HCT116 (cell line): ENCODE data around the gene GGCT. TPM values are rescaled to one million over a fixed set of nuclear protein-coding genes. Genes with fewer than 3 reads are reported as not detected.

Experiments
- ATAC-seq: fragments of 200-7000 bp; cut with Tn5 transposase; 2 replicates; pipeline ENCODE4 v1.9.1; 2020; ENCODE audit warnings: mild to moderate bottlenecking, moderate library complexity
- BruUV-seq: library from RNA; stranded (reverse); fragments of 400-500 nt; replicated peaks from 2 replicates; lab custom pipeline; 2021; lab: Mats Ljungman, UMichigan
- CTCF ChIA-PET: fragments of 300-600 bp; sonication (Branson Sonifier 250); formaldehyde crosslinking; loops from one replicate; lab custom pipeline; 2021; ENCODE audit warnings: antibody characterized with exemption; lab: Charles Lee
- POLR2A ChIA-PET: fragments of 300-600, 350-600 bp; sonication (Branson Sonifier 250); formaldehyde crosslinking; loops from one replicate; lab custom pipeline; 2021; ENCODE audit warnings: antibody characterized with exemption; lab: Charles Lee
- RAD21 ChIA-PET, 2 experiments: fragments of 300-600 bp; sonication (Branson Sonifier 250); formaldehyde crosslinking; loops; one replicate each; lab custom pipeline; 2023; ENCODE audit warnings: low total read pairs in 2 of 2; ENCODE audit not compliant: uncharacterized antibody in 2 of 2, unreplicated experiment in 2 of 2, low non-redundant PET in 1 of 2; lab: Charles Lee
- DNase-seq: peaks from one replicate; pipeline ENCODE4 v3.0.0-alpha.2; 2010; ENCODE audit warnings: low read depth, low spot score
- H2AFZ ChIP-seq: fragments of 200-600 bp; shearing (Covaris generic), sonication (generic); 2 replicates; pipeline ENCODE4 v1.6.1; 2017; ENCODE audit warnings: low read depth, mixed run types, mixed read lengths, antibody characterized with exemption, low read length; ENCODE audit not compliant: poor library complexity, severe bottlenecking
- H3K27ac ChIP-seq: 2 replicates; pipeline ENCODE4 v1.5.1; 2012; ENCODE audit warnings: low read depth, low read length
- H3K27me3 ChIP-seq: fragments of 200-600 bp; sonication (generic); 2 replicates; pipeline ENCODE4 v1.6.1; 2016; ENCODE audit warnings: mixed run types, low read length, mixed read lengths; ENCODE audit not compliant: insufficient read depth
- H3K36me3 ChIP-seq, 2 experiments: fragments of 200-500 bp in 1 of 2; fragments of 200-600 bp in 1 of 2; sonication (Bioruptor generic) in 1 of 2; sonication (generic) in 1 of 2; 2 replicates each; pipeline versions ENCODE4 v1.5.1 to v1.6.1; 2014 to 2016; ENCODE audit warnings: low read length in 2 of 2, inconsistent platforms in 1 of 2, mixed read lengths in 1 of 2, mixed run types in 1 of 2; ENCODE audit not compliant: insufficient read depth in 2 of 2, control insufficient read depth in 1 of 2
- H3K4me1 ChIP-seq, 2 experiments: fragments of 200-600 bp in 1 of 2; sonication (generic) in 1 of 2; 2 replicates each; pipeline versions ENCODE4 v1.5.1 to v1.6.1; 2012 to 2017; ENCODE audit warnings: low read length in 2 of 2, inconsistent platforms in 1 of 2, mild to moderate bottlenecking in 1 of 2, mixed read lengths in 1 of 2, mixed run types in 1 of 2, moderate library complexity in 1 of 2; ENCODE audit not compliant: insufficient read depth in 2 of 2, control insufficient read depth in 1 of 2
- H3K4me2 ChIP-seq: fragments of 200-600 bp; sonication (generic); 2 replicates; pipeline ENCODE4 v1.6.1; 2017; ENCODE audit warnings: mixed run types, low read length, mixed read lengths
- H3K4me3 ChIP-seq, 2 experiments: fragments of 200-600 bp in 1 of 2; sonication (generic) in 1 of 2; replicated peaks in 1 of 2; 2 replicates each; pipeline ENCODE4 v1.5.1; 2011 to 2016; ENCODE audit warnings: low read length in 2 of 2, control low read depth in 1 of 2, low read depth in 1 of 2, mild to moderate bottlenecking in 1 of 2, mixed read lengths in 1 of 2, mixed run types in 1 of 2
- H3K79me2 ChIP-seq: fragments of 200-600 bp; sonication (generic); 2 replicates; pipeline ENCODE4 v1.6.1; 2017; ENCODE audit warnings: mild to moderate bottlenecking, mixed run types, low read length, moderate library complexity, mixed read lengths; ENCODE audit not compliant: insufficient read depth
- H3K9ac ChIP-seq: fragments of 200-600 bp; sonication (generic); 2 replicates; pipeline ENCODE4 v1.6.1; 2016; ENCODE audit warnings: low read length, mixed read lengths
- H3K9me2 ChIP-seq: fragments of 200-600 bp; sonication (generic), shearing (Covaris generic); 2 replicates; pipeline ENCODE4 v1.6.1; 2017; ENCODE audit warnings: mixed run types, mild to moderate bottlenecking, moderate library complexity; ENCODE audit not compliant: insufficient read depth
- H3K9me3 ChIP-seq, 2 experiments: fragments of 200-500 bp in 1 of 2; fragments of 200-600 bp in 1 of 2; sonication (Bioruptor generic) in 1 of 2; sonication (generic) in 1 of 2; 2 replicates each; pipeline ENCODE4 v1.6.1; 2014 to 2017; ENCODE audit warnings: low read length in 2 of 2, mixed read lengths in 2 of 2, inconsistent platforms in 1 of 2, low read depth in 1 of 2, mild to moderate bottlenecking in 1 of 2, mixed run types in 1 of 2, moderate library complexity in 1 of 2; ENCODE audit not compliant: control insufficient read depth in 1 of 2, insufficient read depth in 1 of 2
- H4K20me1 ChIP-seq: fragments of 200-600 bp; sonication (generic), shearing (Covaris generic); 2 replicates; pipeline ENCODE4 v1.6.1; 2017; ENCODE audit warnings: mixed run types, mild to moderate bottlenecking, moderate library complexity; ENCODE audit not compliant: insufficient read depth
- ATF3 ChIP-seq: IDR thresholded peaks from 2 replicates; pipeline ENCODE4 v1.6.1; 2012
- CBX3 ChIP-seq: IDR thresholded peaks from 2 replicates; pipeline ENCODE4 v1.6.1; 2012; ENCODE audit warnings: low read depth
- CEBPB ChIP-seq: IDR thresholded peaks from 2 replicates; pipeline ENCODE4 v1.6.1; 2012; ENCODE audit warnings: low read depth
- CTCF ChIP-seq, 3 experiments: fragments of 200-600 bp in 1 of 3; sonication (generic) in 1 of 3; IDR thresholded peaks in 2 of 3; conservative IDR thresholded peaks in 1 of 3; 2 replicates each; pipeline ENCODE4 v1.5.1; 2012 to 2017; ENCODE audit warnings: low read depth in 2 of 3, low read length in 2 of 3, antibody characterized with exemption in 1 of 3, borderline replicate concordance in 1 of 3, control low read depth in 1 of 3, mild to moderate bottlenecking in 1 of 3, mixed read lengths in 1 of 3, mixed run types in 1 of 3, moderate library complexity in 1 of 3; ENCODE audit not compliant: insufficient read depth in 1 of 3
- ELF1 ChIP-seq: IDR thresholded peaks from 2 replicates; pipeline ENCODE4 v1.6.1; 2012; ENCODE audit warnings: low read depth, borderline replicate concordance
- EZH2 ChIP-seq: fragments of 200-600 bp; sonication (generic); IDR thresholded peaks from 2 replicates; pipeline ENCODE4 v1.6.1; 2017; ENCODE audit warnings: antibody characterized with exemption, mixed run types
- JUND ChIP-seq: IDR thresholded peaks from 2 replicates; pipeline ENCODE4 v1.6.1; 2012
- MAX ChIP-seq: IDR thresholded peaks from 2 replicates; pipeline ENCODE4 v1.6.1; 2012
- SIN3A ChIP-seq: IDR thresholded peaks from 2 replicates; pipeline ENCODE4 v1.6.1; 2012; ENCODE audit warnings: low read depth
- SP1 ChIP-seq: IDR thresholded peaks from 2 replicates; pipeline ENCODE4 v1.6.1; 2012; ENCODE audit warnings: low read depth
- SRF ChIP-seq: IDR thresholded peaks from 2 replicates; pipeline ENCODE4 v1.6.1; 2012; ENCODE audit warnings: low read depth
- ZNF274 ChIP-seq: fragments of 200-500 bp; sonication (Bioruptor generic); IDR thresholded peaks from 2 replicates; pipeline ENCODE4 v1.6.1; 2014; ENCODE audit warnings: mild to moderate bottlenecking, low read depth, low read length, inconsistent platforms
- intact Hi-C: fragments of 100-400 bp; cut with micrococcal nuclease; formaldehyde crosslinking; loops from 2 replicates; pipeline ENCODE4 v1.10.0; 2022
- total RNA-seq: library from RNA; stranded (reverse); gene quantifications from one replicate; pipeline ENCODE4 v1.2.1, GENCODE V29; 2021; ENCODE audit not compliant: unreplicated experiment

GGCT gene
- total RNA-seq, 1 experiment from 2014 or later: 60.6 TPM

- H3K27me3 ChIP-seq: no peaks in the 10 kb centered on the region
- intact Hi-C loops: no loop called here
- H3K27ac ChIP-seq: no peak overlapping the region
- no peaks in the 10 kb centered on the region for H3K9me3 ChIP-seq
- H3K9me2 ChIP-seq: no peaks in the 10 kb centered on the region
- CTCF ChIA-PET: no interaction called here
- peak overlapping the region in 1 of 2 experiments; percentile 68; a peak in 1 of 4 replicates for H3K4me3 ChIP-seq
- RAD21 ChIA-PET: no interaction called here
- H3K36me3 ChIP-seq: peaks cover under 1 to 12% of the 10 kb centered on the region in 2 experiments; a peak in 2 of 4 replicates
- H3K79me2 ChIP-seq: peaks cover 57% of the 10 kb centered on the region
- H3K4me1 ChIP-seq: peaks cover 4 to 20% of the 10 kb centered on the region in 2 experiments; a peak in 2 of 4 replicates
- H3K9ac ChIP-seq: no peak overlapping the region
- DNase-seq: no peak
- H4K20me1 ChIP-seq: no peaks in the 10 kb centered on the region
- no peak for ATAC-seq
- no peak overlapping the region for H2AFZ ChIP-seq
- H3K4me2 ChIP-seq: peak overlapping the region; percentile 84; the same call in 1 of the 2 replicates
- POLR2A ChIA-PET: no interaction called here
- TF ChIP-seq SRF (no peak), CEBPB (no peak), MAX (no peak), JUND (no peak), ZNF274 (no peak), CTCF (IDR thresholded peaks at IDR 0.05 in 2 of 3, conservative IDR thresholded peaks at IDR 0.05 in 1 of 3; ENCODE audit: borderline replicate concordance in 1 of 3, insufficient read depth in 1 of 3, low read depth in 2 of 3, low read length in 2 of 3) (no peak), ELF1 (no peak), CBX3 (no peak), SP1 (no peak), EZH2 (no peak), SIN3A (no peak), ATF3 (no peak)
- TF ChIP-seq, all 23 proteins: peak for 0
- BruUV-seq: no TSS peak
Measured at GRCh38 chr7:30502470-30503251, 2.0 kb downstream of the GGCT start.
